Gastroesophageal sphincter (tissue), 3 donors: ENCODE measurements around the gene CCND1.

Experiments used
- EP300 ChIP-seq: sonication (generic); formaldehyde crosslinking; IDR thresholded peaks from one replicate; pipeline ENCODE4 v1.6.1; 2017; ENCODE audit warnings: antibody characterized with exemption, mild to moderate bottlenecking
- POLR2A ChIP-seq, 2 donors: fragments of 450-650 bp; IDR thresholded peaks; one replicate each; pipeline ENCODE4 v1.6.1; 2017; ENCODE audit warnings: antibody characterized with exemption in 2 of 2, mild to moderate bottlenecking in 2 of 2, moderate library complexity in 1 of 2
- POLR2AphosphoS5 ChIP-seq: sonication (generic); formaldehyde crosslinking; IDR thresholded peaks from one replicate; pipeline ENCODE4 v1.6.1; 2017; ENCODE audit warnings: antibody characterized with exemption
- TF ChIP-seq, protein P1 (sequence below), 4 experiments: fragments of 200-600 bp in 2 of 4; fragments of 450-650 bp in 2 of 4; sonication (generic) in 1 of 4; IDR thresholded peaks; one replicate each; pipeline ENCODE4 v1.5.1; 2017 to 2019; ENCODE audit warnings: antibody characterized with exemption in 4 of 4, mild to moderate bottlenecking in 2 of 4, moderate library complexity in 2 of 4

GRCh38 chr11:69636512-69637197 is 4.3 kb upstream of the CCND1 start:
- TF ChIP-seq EP300 (no peak), POLR2A (IDR thresholded peaks at IDR 0.05) (no peak), POLR2AphosphoS5 (no peak)
- TF ChIP-seq, protein P1, sequence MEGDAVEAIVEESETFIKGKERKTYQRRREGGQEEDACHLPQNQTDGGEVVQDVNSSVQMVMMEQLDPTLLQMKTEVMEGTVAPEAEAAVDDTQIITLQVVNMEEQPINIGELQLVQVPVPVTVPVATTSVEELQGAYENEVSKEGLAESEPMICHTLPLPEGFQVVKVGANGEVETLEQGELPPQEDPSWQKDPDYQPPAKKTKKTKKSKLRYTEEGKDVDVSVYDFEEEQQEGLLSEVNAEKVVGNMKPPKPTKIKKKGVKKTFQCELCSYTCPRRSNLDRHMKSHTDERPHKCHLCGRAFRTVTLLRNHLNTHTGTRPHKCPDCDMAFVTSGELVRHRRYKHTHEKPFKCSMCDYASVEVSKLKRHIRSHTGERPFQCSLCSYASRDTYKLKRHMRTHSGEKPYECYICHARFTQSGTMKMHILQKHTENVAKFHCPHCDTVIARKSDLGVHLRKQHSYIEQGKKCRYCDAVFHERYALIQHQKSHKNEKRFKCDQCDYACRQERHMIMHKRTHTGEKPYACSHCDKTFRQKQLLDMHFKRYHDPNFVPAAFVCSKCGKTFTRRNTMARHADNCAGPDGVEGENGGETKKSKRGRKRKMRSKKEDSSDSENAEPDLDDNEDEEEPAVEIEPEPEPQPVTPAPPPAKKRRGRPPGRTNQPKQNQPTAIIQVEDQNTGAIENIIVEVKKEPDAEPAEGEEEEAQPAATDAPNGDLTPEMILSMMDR (IDR thresholded peaks at IDR 0.05), result peak in 1 of 4 experiments; percentile 22
